HepG2 (cell line): ENCODE results near the gene LYSET. TPM values are rescaled to one million over a fixed set of nuclear protein-coding genes. Genes with fewer than 3 reads are reported as not detected.

Experiments used
- ASH2L ChIP-seq: fragments of 300-600, 200-600 bp; sonication (generic); IDR thresholded peaks from 2 replicates; pipeline ENCODE4 v1.7.0; 2017; ENCODE audit warnings: low read depth, mild to moderate bottlenecking, moderate library complexity, mixed read lengths, low read length; ENCODE audit not compliant: insufficient read length
- CENPT ChIP-seq: sonication (generic); formaldehyde crosslinking; IDR thresholded peaks from 2 replicates; pipeline ENCODE4 v1.8.0; 2022; ENCODE audit warnings: low read depth, mild to moderate bottlenecking, moderate library complexity, missing genetic modification reagents
- GFI1 ChIP-seq: sonication (generic); formaldehyde crosslinking; IDR thresholded peaks from 2 replicates; pipeline ENCODE4 v1.5.0; 2020; ENCODE audit warnings: missing genetic modification reagents, mild to moderate bottlenecking, borderline replicate concordance
- KDM3A ChIP-seq: IDR thresholded peaks from 2 replicates; pipeline ENCODE4 v1.6.1; 2018; ENCODE audit warnings: low read depth, missing compliant biosample characterization
- MAZ ChIP-seq, 2 experiments: sonication (generic) in 1 of 2; formaldehyde crosslinking in 1 of 2; IDR thresholded peaks; 2 replicates each; pipeline versions ENCODE4 v1.5.0 to v1.6.1; 2012 to 2020; ENCODE audit warnings: low read depth in 2 of 2, mild to moderate bottlenecking in 2 of 2, borderline replicate concordance in 1 of 2, improper control_type of control experiment in 1 of 2, low read length in 1 of 2, missing genetic modification reagents in 1 of 2, moderate library complexity in 1 of 2
- MIER3 ChIP-seq: IDR thresholded peaks from 2 replicates; pipeline ENCODE4 v1.6.1; 2016; ENCODE audit warnings: missing compliant biosample characterization, borderline replicate concordance
- NFRKB ChIP-seq: fragments of 450-650 bp; IDR thresholded peaks from 2 replicates; pipeline ENCODE4 v1.6.1; 2017
- POLR2AphosphoS2 ChIP-seq: IDR thresholded peaks from 2 replicates; pipeline ENCODE4 v1.6.1; 2011; ENCODE audit warnings: low read depth, low read length, improper control_type of control experiment
- TCF7L2 ChIP-seq: IDR thresholded peaks from 2 replicates; pipeline ENCODE4 v1.6.1; 2011; ENCODE audit warnings: mild to moderate bottlenecking, low read depth, low read length, moderate library complexity
- ZBTB39 ChIP-seq: sonication (generic); formaldehyde crosslinking; IDR thresholded peaks from 2 replicates; pipeline ENCODE4 v1.5.0; 2020; ENCODE audit warnings: missing genetic modification reagents
- ZFP62 ChIP-seq: sonication (generic); formaldehyde crosslinking; IDR thresholded peaks from 2 replicates; pipeline ENCODE4 v1.4.0; 2020; ENCODE audit warnings: missing genetic modification reagents
- ZNF124 ChIP-seq: sonication (generic); formaldehyde crosslinking; IDR thresholded peaks from 2 replicates; pipeline ENCODE4 v1.4.0; 2020; ENCODE audit warnings: missing genetic modification reagents
- ZNF142 ChIP-seq: sonication (generic); formaldehyde crosslinking; IDR thresholded peaks from 2 replicates; pipeline ENCODE4 v1.4.0; 2020; ENCODE audit warnings: missing genetic modification reagents
- ZNF17 ChIP-seq: sonication (generic); formaldehyde crosslinking; IDR thresholded peaks from 2 replicates; pipeline ENCODE4 v1.5.0; 2020; ENCODE audit warnings: mild to moderate bottlenecking, missing genetic modification reagents
- ZNF207 ChIP-seq: fragments of 450-650 bp; IDR thresholded peaks from 2 replicates; pipeline ENCODE4 v1.6.1; 2016; ENCODE audit warnings: antibody characterized with exemption, borderline replicate concordance
- ZNF333 ChIP-seq: sonication (generic); formaldehyde crosslinking; IDR thresholded peaks from 2 replicates; pipeline ENCODE4 v1.4.0; 2020; ENCODE audit warnings: mild to moderate bottlenecking, missing genetic modification reagents, borderline replicate concordance
- ZNF615 ChIP-seq: sonication (generic); formaldehyde crosslinking; IDR thresholded peaks from 2 replicates; pipeline ENCODE4 v1.5.0; 2020; ENCODE audit warnings: mild to moderate bottlenecking, missing genetic modification reagents, borderline replicate concordance
- ZNF672 ChIP-seq: sonication (generic); formaldehyde crosslinking; IDR thresholded peaks from 2 replicates; pipeline ENCODE4 v1.8.1; 2022; ENCODE audit warnings: missing genetic modification reagents
- ZNF780A ChIP-seq: sonication (generic); formaldehyde crosslinking; IDR thresholded peaks from 2 replicates; pipeline ENCODE4 v1.8.0; 2022; ENCODE audit warnings: mild to moderate bottlenecking, missing genetic modification reagents, moderate library complexity
- ZNF839 ChIP-seq: sonication (generic); formaldehyde crosslinking; IDR thresholded peaks from 2 replicates; pipeline ENCODE4 v1.4.0; 2020; ENCODE audit warnings: missing genetic modification reagents, mild to moderate bottlenecking, borderline replicate concordance
- ZNF850 ChIP-seq: sonication (generic); formaldehyde crosslinking; conservative IDR thresholded peaks from 2 replicates; pipeline ENCODE4 v1.9.0; 2021; ENCODE audit warnings: mild to moderate bottlenecking, missing genetic modification reagents
- polyA plus RNA-seq, 8 experiments: library from polyadenylated mRNA; depleted of rRNA in 3 of 8; stranded (reverse) in 7 of 8; unstranded in 1 of 8; fragments of >200 nt; fragmentation: Illumina TruSeq in 4 of 8; extraction: Trizol in 4 of 8; gene quantifications; 2 replicates each; pipeline versions ENCODE4 v1.2.1 to v1.2.3, GENCODE V29; 2011 to 2016; ENCODE audit warnings: low read depth in 4 of 8, missing spikeins in 1 of 8, mixed read lengths in 1 of 8; ENCODE audit not compliant: insufficient read depth in 1 of 8
- total RNA-seq, 5 experiments: library from RNA; depleted of rRNA; stranded (reverse); fragments of >200 nt; fragmentation: Illumina TruSeq; extraction: Trizol; gene quantifications; 2 replicates each; pipeline ENCODE4 v1.2.3, GENCODE V29; 2016; ENCODE audit warnings: low read depth in 1 of 5
- TF ChIP-seq, protein P1 (sequence below): sonication (generic); formaldehyde crosslinking; IDR thresholded peaks from 2 replicates; pipeline ENCODE4 v1.8.1; 2023; ENCODE audit warnings: missing genetic modification reagents, mild to moderate bottlenecking, borderline replicate concordance

LYSET gene
- total and polyA plus RNA-seq, 2 of the 13 experiments (the other 11 are each of a cell fraction or from before 2014, with no cell fraction given) = 19.1 to 36.6 TPM

GRCh38 chr14:93206793-93207467, 21.8 kb downstream of the LYSET start, which contains the start of the genes GON7 and UBR7 (continued):
- TF ChIP-seq ZNF672 (CRISPR knock-in tag) = no peak
- no peak for TF ChIP-seq ZNF142
- TF ChIP-seq KDM3A (CRISPR knock-in tag) = peak; percentile 27; the same call in 1 of the 2 replicates
- no peak for TF ChIP-seq ZNF17
- TF ChIP-seq, protein P1, sequence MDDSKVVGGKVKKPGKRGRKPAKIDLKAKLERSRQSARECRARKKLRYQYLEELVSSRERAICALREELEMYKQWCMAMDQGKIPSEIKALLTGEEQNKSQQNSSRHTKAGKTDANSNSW = 0 out of 2 replicates have a peak, but pooled peaks have one; percentile 52
- peak; percentile 66; the same call in 1 of the 2 replicates for TF ChIP-seq ZNF124 (CRISPR knock-in tag)
- no peak for TF ChIP-seq ZFP62
- TF ChIP-seq ZNF839 (CRISPR knock-in tag) = peak; percentile 75; the same call in 1 of the 2 replicates
- TF ChIP-seq MIER3 (CRISPR knock-in tag) = no peak
- TF ChIP-seq ZBTB39 (CRISPR knock-in tag) = no peak
- peak; percentile 60; the same call in 1 of the 2 replicates for TF ChIP-seq MAZ (IDR thresholded peaks at IDR 0.05; ENCODE audit: borderline replicate concordance, low read depth, low read length)
- peak; percentile 89 for TF ChIP-seq MAZ (CRISPR knock-in tag; IDR thresholded peaks at IDR 0.05; ENCODE audit: low read depth)
- TF ChIP-seq NFRKB = no peak
- TF ChIP-seq ZNF615 (CRISPR knock-in tag) = no peak
- no peak for TF ChIP-seq ZNF207
- 0 out of 2 replicates have a peak, but pooled peaks have one; percentile 35 for TF ChIP-seq ZNF333
- TF ChIP-seq TCF7L2 = no peak
- no peak for TF ChIP-seq CENPT (CRISPR knock-in tag)
- TF ChIP-seq GFI1 (CRISPR knock-in tag) = no peak; the same call in 1 of the 2 replicates
- TF ChIP-seq POLR2AphosphoS2 = no peak
- TF ChIP-seq ZNF850 (CRISPR knock-in tag) = no peak; the same call in 1 of the 2 replicates
- no peak for TF ChIP-seq ZNF780A (CRISPR knock-in tag)
- peak; percentile 75 for TF ChIP-seq ASH2L
